Measurements from ENCODE around the gene PIRT.

PIRT gene

DNA sequence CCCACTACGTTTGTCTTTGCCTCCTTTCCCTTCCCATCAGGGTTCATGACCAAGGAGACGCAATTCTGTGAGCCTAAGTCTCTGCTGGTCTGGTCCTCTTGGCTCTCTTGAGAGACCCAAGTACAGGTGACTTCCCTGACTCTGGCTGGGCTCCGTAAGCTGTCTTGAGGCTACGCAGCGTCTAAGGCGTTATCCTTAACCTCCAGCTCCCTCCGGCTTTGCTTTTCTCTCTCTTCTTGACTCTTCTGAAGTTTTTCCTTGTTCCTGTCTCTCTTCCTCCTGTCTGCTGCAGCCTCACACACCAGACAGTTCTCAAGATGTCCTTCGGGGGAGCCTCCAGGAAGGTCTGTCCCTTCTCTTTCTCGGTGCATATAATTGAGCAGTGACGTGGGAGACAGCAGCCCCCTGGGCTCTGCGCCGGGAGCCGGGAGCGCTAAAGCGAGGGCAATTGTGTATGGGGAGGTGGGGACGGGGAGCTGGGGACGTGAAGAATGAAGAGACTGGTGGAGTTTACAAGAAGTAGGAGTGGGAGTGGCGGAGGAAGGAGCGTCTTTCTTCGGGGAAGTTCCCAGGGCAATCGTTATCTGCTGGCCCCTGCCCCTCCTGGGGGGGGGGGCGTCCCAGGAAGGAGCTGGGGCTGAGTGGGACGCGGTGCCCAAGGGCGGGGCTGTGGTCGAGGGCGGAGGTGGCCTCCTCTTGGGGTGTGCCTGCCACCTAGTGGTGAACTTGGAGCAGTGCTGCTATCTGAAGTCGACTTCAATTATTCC lies 6.9 kb upstream of the PIRT start:
- H3K36me3 Mint-ChIP-seq (ENCODE audit: low read depth) = no peaks in the 10 kb centered on the region
- DNase-seq = peak; percentile 84
- no peak overlapping the region for H3K27ac Mint-ChIP-seq
- TF ChIP-seq, protein P1, sequence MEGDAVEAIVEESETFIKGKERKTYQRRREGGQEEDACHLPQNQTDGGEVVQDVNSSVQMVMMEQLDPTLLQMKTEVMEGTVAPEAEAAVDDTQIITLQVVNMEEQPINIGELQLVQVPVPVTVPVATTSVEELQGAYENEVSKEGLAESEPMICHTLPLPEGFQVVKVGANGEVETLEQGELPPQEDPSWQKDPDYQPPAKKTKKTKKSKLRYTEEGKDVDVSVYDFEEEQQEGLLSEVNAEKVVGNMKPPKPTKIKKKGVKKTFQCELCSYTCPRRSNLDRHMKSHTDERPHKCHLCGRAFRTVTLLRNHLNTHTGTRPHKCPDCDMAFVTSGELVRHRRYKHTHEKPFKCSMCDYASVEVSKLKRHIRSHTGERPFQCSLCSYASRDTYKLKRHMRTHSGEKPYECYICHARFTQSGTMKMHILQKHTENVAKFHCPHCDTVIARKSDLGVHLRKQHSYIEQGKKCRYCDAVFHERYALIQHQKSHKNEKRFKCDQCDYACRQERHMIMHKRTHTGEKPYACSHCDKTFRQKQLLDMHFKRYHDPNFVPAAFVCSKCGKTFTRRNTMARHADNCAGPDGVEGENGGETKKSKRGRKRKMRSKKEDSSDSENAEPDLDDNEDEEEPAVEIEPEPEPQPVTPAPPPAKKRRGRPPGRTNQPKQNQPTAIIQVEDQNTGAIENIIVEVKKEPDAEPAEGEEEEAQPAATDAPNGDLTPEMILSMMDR (IDR thresholded peaks at IDR 0.05) = peak; percentile 93
- peak overlapping the region; percentile 86 for H3K4me3 Mint-ChIP-seq
- H3K27me3 Mint-ChIP-seq (ENCODE audit: low read depth, poor library complexity) = peaks cover 35% of the 10 kb centered on the region
- H3K4me1 Mint-ChIP-seq = peaks cover 19% of the 10 kb centered on the region
- peaks cover 18% of the 10 kb centered on the region for H3K9me3 Mint-ChIP-seq

DNA sequence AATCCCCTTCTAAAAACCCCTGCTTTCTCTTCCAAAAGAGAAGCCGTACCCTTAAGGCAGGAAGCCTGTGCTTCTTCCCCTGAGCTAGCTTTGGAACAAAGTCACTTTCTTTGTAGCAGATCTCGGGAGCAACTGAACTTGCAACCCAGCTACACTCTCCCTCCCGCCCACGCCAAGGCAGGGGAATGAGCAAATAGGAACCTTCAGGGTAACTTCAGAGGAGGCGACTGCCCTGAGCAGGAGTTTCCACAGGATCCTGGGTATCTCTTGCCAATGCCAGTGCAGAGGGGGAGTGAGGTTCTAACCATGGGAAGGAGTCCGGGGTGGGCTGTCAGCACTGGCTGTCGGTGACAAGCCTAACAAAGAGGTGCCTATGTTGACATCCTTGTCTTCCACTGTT lies 5.9 kb upstream of the PIRT start:
- Mint-ChIP-seq H3K4me3 (peak overlapping the region; percentile 71), H3K27me3 (ENCODE audit: low read depth, poor library complexity) (peaks cover 35% of the 10 kb centered on the region), H3K9me3 (peaks cover 18% of the 10 kb centered on the region), H3K4me1 (peaks cover 19% of the 10 kb centered on the region), H3K27ac (no peak overlapping the region), H3K36me3 (ENCODE audit: low read depth) (no peaks in the 10 kb centered on the region)
- no peak for DNase-seq
- TF ChIP-seq, protein P1 (IDR thresholded peaks at IDR 0.05) = no peak

DNA sequence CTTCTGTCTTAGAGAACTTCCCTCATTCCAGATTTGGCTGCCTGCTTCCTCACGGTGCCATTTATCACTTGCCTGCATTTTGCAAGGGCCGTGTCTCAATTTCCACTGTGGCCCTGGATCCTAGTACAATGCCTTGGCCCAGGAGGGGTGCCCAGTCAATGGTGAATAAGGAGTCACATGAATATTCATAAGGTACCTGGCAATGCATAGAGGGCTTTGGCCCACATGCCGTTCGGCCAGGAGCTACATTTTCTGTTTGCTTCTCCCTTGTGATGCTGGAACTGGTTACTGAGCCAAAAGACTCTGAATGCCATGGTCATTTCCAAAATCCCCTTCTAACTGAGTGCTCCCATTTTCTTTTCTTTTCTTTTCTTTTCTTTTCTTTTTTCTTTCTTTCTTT lies 4.8 kb upstream of the PIRT start:
- no peak for DNase-seq
- Mint-ChIP-seq H3K27me3 (ENCODE audit: low read depth, poor library complexity) (peaks cover 37% of the 10 kb centered on the region), H3K9me3 (peaks cover 13% of the 10 kb centered on the region), H3K4me1 (peaks cover 21% of the 10 kb centered on the region), H3K36me3 (ENCODE audit: low read depth) (no peaks in the 10 kb centered on the region), H3K27ac (no peak overlapping the region), H3K4me3 (no peak overlapping the region)
- TF ChIP-seq, protein P1 (IDR thresholded peaks at IDR 0.05) = no peak

DNA sequence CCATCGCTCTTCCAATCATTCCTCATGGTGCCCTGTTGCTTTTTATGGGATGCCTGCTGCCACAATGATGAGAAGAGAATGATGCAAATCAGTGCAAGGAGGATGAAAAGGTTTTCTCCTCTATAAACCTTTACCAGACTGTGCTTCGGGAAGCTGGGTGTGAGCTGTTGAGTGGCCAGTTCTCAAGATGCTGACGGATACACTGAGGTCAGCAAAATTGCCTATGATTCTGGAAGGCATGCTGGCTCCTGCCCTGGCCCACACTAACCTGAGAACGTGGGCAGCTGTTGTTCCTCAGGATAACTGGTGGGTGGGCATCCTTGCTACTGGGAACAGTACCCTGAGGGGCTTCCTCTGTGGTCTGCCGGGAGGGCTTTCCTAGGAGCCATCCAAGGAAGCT lies 795 bp upstream of the PIRT start:
- no peak for DNase-seq
- Mint-ChIP-seq H3K27me3 (ENCODE audit: low read depth, poor library complexity) (peaks cover 20% of the 10 kb centered on the region), H3K4me3 (no peak overlapping the region), H3K9me3 (no peaks in the 10 kb centered on the region), H3K27ac (no peak overlapping the region), H3K36me3 (ENCODE audit: low read depth) (no peaks in the 10 kb centered on the region), H3K4me1 (peaks cover 17% of the 10 kb centered on the region)
- TF ChIP-seq, protein P1 (IDR thresholded peaks at IDR 0.05) = no peak

DNA sequence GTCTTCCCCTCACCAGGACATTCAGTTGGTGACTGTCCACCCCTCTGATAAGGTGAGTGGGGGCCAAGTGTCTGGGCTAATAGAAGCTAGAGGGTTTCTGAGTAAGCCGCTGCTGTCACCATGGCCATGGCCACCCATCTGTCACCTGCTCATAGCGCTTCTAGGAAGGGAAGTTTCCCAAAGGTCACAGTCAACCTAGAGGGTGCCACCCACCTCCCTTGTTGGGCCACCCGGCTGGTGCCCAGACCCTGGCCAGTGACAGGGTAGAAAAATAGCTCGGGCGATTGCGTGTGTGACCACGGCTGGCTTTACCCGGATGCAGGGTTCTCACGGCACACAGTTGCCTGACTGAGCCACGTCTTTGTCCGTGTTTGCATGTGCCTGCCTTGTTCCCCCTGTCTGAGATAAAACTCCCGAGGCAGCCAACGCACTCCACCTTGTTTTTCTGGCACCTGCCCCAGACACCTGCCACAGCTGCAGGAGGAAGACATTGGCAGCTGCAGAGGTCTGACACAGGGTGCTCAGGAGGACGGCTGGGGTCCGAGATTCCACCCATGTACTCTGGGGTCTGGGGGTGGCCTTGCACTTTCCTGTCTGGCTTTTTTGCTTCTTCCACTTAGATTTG lies 809 bp downstream of the PIRT start:
- DNase-seq = no peak
- Mint-ChIP-seq H3K9me3 (no peaks in the 10 kb centered on the region), H3K27ac (no peak overlapping the region), H3K4me1 (peaks cover 18% of the 10 kb centered on the region), H3K4me3 (no peak overlapping the region), H3K27me3 (ENCODE audit: low read depth, poor library complexity) (peaks cover 12% of the 10 kb centered on the region), H3K36me3 (ENCODE audit: low read depth) (no peaks in the 10 kb centered on the region)
- TF ChIP-seq, protein P1 (IDR thresholded peaks at IDR 0.05) = no peak
